T47D (cell line): ENCODE measurements around the gene KRTAP2-4.
A peak's percentile ranks its signal among the peaks of the same experiment; 100 is the strongest.
"Not testable (repeated sequence)": the region's sequence is repeated elsewhere in the genome, so short reads cannot be mapped to it uniquely, and the experiment has no call there.

Experiments used
- DNase-seq, 2 experiments: peaks; one replicate each; pipeline versions ENCODE4 v3.0.0 to v3.0.0-alpha.2; 2011 to 2012; ENCODE audit warnings: low read depth in 1 of 2, low spot score in 1 of 2
- JUND ChIP-seq: IDR thresholded peaks from 2 replicates; pipeline ENCODE4 v1.6.1; 2012; ENCODE audit warnings: low read depth
- in situ Hi-C: cut with HindIII; loops from 2 replicates; pipeline ENCODE4 v1.10.0; 2016; ENCODE audit warnings: low sequenced_read_pairs, low pct_unique_long_range_greater_than_20kb

Gene KRTAP2-4

GRCh38 chr17:41065829-41066624 lies at the start of gene KRTAP2-4:
TSS of gene KRTAP2-4 (minus strand) at chr17:41065879. CDS start at chr17:41065845, 34 bp downstream.
- in situ Hi-C loops: no loop called here
- no peak for TF ChIP-seq JUND

GRCh38 chr17:41111151-41111885 lies 45.6 kb upstream of the KRTAP2-4 start:
- TF ChIP-seq JUND: no peak
- no peak for DNase-seq
- in situ Hi-C loops: no loop called here

More at GRCh38 chr17:41065829-41066624, at the start of gene KRTAP2-4:
- no peak for DNase-seq

- DNase-seq, in situ Hi-C loops: not testable (repeated sequence)
Measured at GRCh38 chr17:41108728-41109386, 43.2 kb upstream of the KRTAP2-4 start.

GRCh38 chr17:41107941-41108450 lies 42.3 kb upstream of the KRTAP2-4 start:
- TF ChIP-seq JUND: no peak
- in situ Hi-C loops: no loop called here
- no peak for DNase-seq

- DNase-seq, in situ Hi-C loops: not testable (repeated sequence)
Measured at GRCh38 chr17:41105347-41105746, 39.7 kb upstream of the KRTAP2-4 start, which contains the start of gene KRTAP4-9. TSS of gene KRTAP4-9 (plus strand) at chr17:41105389. CDS start at chr17:41105389, 0 bp downstream.

GRCh38 chr17:41104386-41105038 lies 38.8 kb upstream of the KRTAP2-4 start:
- DNase-seq, in situ Hi-C loops: not testable (repeated sequence)

GRCh38 chr17:41103896-41104295 lies 38.2 kb upstream of the KRTAP2-4 start:
- no peak for TF ChIP-seq JUND
- in situ Hi-C loops: no loop called here
- DNase-seq: no peak

- TF ChIP-seq JUND: no peak
- DNase-seq: no peak
- in situ Hi-C loops: no loop called here
Measured at GRCh38 chr17:41101586-41102259, 36.0 kb upstream of the KRTAP2-4 start, which contains the start of gene KRTAP4-16. TSS of gene KRTAP4-16 (minus strand) at chr17:41102209. CDS start at chr17:41102209, 0 bp downstream.

- TF ChIP-seq JUND: peak; percentile 43; the same call in 1 of the 2 replicates
- in situ Hi-C loops: not testable (repeated sequence)
- peak in 1 of 2 experiments; percentile 92 for DNase-seq
Measured at GRCh38 chr17:41099682-41100480, 34.2 kb upstream of the KRTAP2-4 start.

GRCh38 chr17:41098481-41098880 lies 32.8 kb upstream of the KRTAP2-4 start:
- no peak for TF ChIP-seq JUND
- no peak for DNase-seq
- in situ Hi-C loops: no loop called here

- DNase-seq: no peak
- no peak for TF ChIP-seq JUND
- in situ Hi-C loops: no loop called here
Measured at GRCh38 chr17:41098042-41098441, 32.4 kb upstream of the KRTAP2-4 start, which contains the start of gene KRTAP4-8. TSS of gene KRTAP4-8 (minus strand) at chr17:41098142. CDS start at chr17:41098084, 58 bp downstream.
